Stimulated activated CD4-positive, alpha-beta T cell treated with anti-CD3 and anti-CD28 coated beads, Interleukin-1b, Interleukin-23, amount 100 ng/mL, for 24 hours (primary cell): ENCODE results near the gene NPSR1.
"Not testable (repeated sequence)": the region's sequence is repeated elsewhere in the genome, so short reads cannot be mapped to it uniquely, and the experiment has no call there.

Experiments
- DNase-seq, 4 experiments: peaks; one replicate each; pipeline ENCODE4 v3.0.0-alpha.2; 2020; ENCODE audit warnings: low read depth in 4 of 4, low spot score in 1 of 4

The NPSR1 gene

GRCh38 chr7:34756691-34757090 is 98.7 kb downstream of the NPSR1 start:
- no peak for DNase-seq

- no peak for DNase-seq
Observed at GRCh38 chr7:34757570-34758110, 99.6 kb downstream of the NPSR1 start.

GRCh38 chr7:34758111-34758601 is 100.1 kb downstream of the NPSR1 start:
- DNase-seq: no peak

GRCh38 chr7:34759477-34760125 is 101.6 kb downstream of the NPSR1 start:
- no peak for DNase-seq

GRCh38 chr7:34760271-34760670 is 102.3 kb downstream of the NPSR1 start:
- no peak for DNase-seq

- DNase-seq: no peak
Observed at GRCh38 chr7:34761206-34761605, 103.2 kb downstream of the NPSR1 start.

GRCh38 chr7:34761627-34762026 is 103.6 kb downstream of the NPSR1 start:
- DNase-seq: no peak

GRCh38 chr7:34762764-34763163 is 104.7 kb downstream of the NPSR1 start:
- no peak for DNase-seq

GRCh38 chr7:34772296-34772938 is 114.4 kb downstream of the NPSR1 start:
- DNase-seq: no peak

- no peak for DNase-seq
Observed at GRCh38 chr7:34776748-34777358, 118.8 kb downstream of the NPSR1 start.

GRCh38 chr7:34780546-34780945 is 122.5 kb downstream of the NPSR1 start:
- no peak for DNase-seq

- no peak for DNase-seq
Observed at GRCh38 chr7:34787586-34787985, 129.6 kb downstream of the NPSR1 start.

- no peak for DNase-seq
Observed at GRCh38 chr7:34806831-34807230, 148.8 kb downstream of the NPSR1 start.

GRCh38 chr7:34807548-34808340 is 149.7 kb downstream of the NPSR1 start:
- DNase-seq: no peak

GRCh38 chr7:34814203-34814842 is 156.3 kb downstream of the NPSR1 start:
- DNase-seq: not testable (repeated sequence)

GRCh38 chr7:34821932-34822558 is 164.0 kb downstream of the NPSR1 start:
- no peak for DNase-seq

- DNase-seq: peak; percentile 10 to 41 (median 34)
Observed at GRCh38 chr7:34823650-34824258, 165.7 kb downstream of the NPSR1 start.

GRCh38 chr7:34825221-34825620 is 167.2 kb downstream of the NPSR1 start:
- DNase-seq: no peak

- no peak for DNase-seq
Observed at GRCh38 chr7:34830390-34830789, 172.4 kb downstream of the NPSR1 start.

GRCh38 chr7:34831436-34831835 is 173.4 kb downstream of the NPSR1 start:
- no peak for DNase-seq
